GM12875 (cell line): ENCODE results near the gene PRKN.
"Not testable (repeated sequence)": the region's sequence is repeated elsewhere in the genome, so short reads cannot be mapped to it uniquely, and the experiment has no call there.

Source experiments
- H3K4me3 ChIP-seq: one replicate; pipeline ENCODE4 v1.5.1; 2011; ENCODE audit warnings: low read depth, low read length, control low read depth
- CTCF ChIP-seq: IDR thresholded peaks from 2 replicates; pipeline ENCODE4 v1.5.1; 2011; ENCODE audit warnings: low read depth, mild to moderate bottlenecking, control low read depth, inconsistent platforms, low read length, moderate library complexity, borderline replicate concordance; ENCODE audit not compliant: insufficient read depth

Gene PRKN

GRCh38 chr6:161313940-161314509, 1413.5 kb downstream of the PRKN start:
- TF ChIP-seq CTCF, result no peak
- H3K4me3 ChIP-seq, result no peak overlapping the region

GRCh38 chr6:161313475-161313874, 1414.1 kb downstream of the PRKN start:
- H3K4me3 ChIP-seq, result not testable (repeated sequence)

GRCh38 chr6:161309774-161310173, 1417.8 kb downstream of the PRKN start:
- H3K4me3 ChIP-seq, result not testable (repeated sequence)

DNA sequence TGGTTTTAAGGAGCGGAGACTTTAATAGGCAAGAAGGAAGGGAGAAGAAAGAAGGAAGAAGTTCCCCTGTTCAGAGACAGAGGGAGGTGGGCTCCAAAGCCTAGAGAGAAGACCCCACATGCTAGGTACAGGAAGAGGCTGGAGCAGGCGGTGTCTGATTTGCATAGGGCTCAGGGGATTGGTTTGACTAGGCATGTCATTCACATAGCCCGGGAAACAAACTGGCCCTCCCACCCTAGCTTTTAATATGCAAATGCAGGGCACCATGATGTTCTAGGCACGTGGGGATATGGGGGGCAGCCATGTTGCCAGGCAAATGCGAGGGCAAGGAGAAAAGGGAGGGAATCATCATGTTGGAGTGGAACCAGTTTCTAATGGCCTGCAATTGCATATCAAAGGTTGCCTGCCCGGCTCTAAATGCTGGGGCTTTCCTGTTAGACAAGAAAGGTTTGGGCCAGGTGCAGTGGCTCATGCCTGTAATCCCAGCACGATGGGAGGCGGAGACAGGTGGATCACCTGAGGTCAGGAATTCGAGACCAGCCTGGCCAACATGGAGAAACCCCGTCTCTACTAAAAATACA, 1419.4 kb downstream of the PRKN start:
- no peak overlapping the region for H3K4me3 ChIP-seq
- no peak for TF ChIP-seq CTCF

DNA sequence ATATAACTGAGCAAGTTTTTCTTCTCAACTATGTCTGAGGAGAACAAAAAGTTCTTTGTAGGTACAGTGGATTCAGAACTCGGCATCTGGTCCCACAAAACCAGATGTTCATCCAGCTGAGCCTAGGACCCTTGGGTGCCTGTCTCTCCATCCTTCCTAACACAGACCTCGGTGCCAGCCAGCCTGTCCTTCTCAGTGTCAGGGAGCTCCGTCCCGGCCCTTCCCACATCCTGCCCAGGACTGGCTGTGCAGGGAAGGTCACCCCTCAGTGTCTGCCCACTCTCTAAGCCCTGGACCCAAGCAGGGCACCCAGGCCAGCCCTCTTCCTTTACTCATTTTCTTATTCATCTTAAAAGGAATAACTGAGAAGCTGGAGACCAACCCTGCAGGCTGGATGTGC, 1421.7 kb downstream of the PRKN start:
- H3K4me3 ChIP-seq, result no peak overlapping the region
- no peak for TF ChIP-seq CTCF

DNA sequence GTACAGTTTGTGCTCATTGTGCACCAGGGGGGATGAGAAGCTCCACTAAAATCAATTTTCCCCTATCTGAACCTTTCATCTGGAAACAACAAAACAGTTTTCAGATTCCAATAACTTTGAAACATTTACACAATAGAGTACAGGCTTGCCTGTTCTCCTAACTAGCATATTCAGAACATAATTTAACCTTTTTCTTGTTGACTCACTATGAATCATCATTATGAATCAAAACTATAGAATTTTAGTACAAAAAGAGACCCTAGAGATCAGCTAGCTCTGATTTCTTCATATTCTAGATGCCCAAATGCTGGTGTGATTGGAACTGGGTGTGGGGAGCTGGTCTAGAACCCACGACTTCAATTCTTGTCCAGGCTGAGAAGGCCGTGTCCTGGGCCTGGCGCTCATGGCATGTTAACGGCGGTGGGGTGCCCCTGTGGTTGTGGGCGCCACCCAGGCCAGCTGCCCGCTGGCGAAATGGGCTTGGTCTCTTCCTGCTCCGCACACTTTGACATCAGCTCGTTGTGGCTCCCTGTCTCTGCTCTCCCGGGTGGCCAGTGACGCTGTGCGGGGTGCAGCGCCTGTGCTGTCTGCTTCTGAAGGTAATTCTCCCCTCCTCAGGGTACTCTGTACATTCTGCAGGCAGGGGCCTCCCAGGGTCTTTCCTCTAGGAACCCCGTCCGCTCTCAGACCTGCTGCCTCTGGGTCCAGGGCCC, 1423.8 kb downstream of the PRKN start:
- TF ChIP-seq CTCF, result no peak
- H3K4me3 ChIP-seq, result no peak overlapping the region

DNA sequence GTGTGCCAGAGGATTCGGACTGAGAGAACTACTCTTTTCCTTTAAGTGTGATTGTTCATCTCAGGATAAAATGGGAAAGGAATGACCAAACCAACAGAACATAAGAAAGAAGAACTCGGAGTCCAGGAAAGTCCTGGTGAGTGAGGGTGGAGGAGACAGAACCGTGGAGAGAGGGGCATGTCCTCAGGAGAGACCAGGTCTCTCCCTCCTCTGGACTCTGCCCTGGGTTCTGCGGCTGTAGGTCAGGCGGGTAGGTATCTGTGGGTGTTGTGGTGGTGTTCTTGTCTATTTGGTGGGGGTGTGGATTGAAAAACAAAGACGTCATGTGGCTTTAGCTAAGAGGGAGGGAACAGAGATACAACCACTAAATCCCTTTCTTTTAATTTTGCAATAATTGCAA, 1424.6 kb downstream of the PRKN start:
- no peak overlapping the region for H3K4me3 ChIP-seq
- no peak for TF ChIP-seq CTCF

GRCh38 chr6:161301338-161301737, 1426.2 kb downstream of the PRKN start:
- H3K4me3 ChIP-seq, result no peak overlapping the region
- TF ChIP-seq CTCF, result no peak
